H1 (cell line): ENCODE data around the gene SPRR2F. TPM values are rescaled to one million over a fixed set of nuclear protein-coding genes. Genes with fewer than 3 reads are reported as not detected.

ENCODE experiments used
- CTCF ChIA-PET: fragments of 300-600 bp; sonication (Branson Sonifier 250); formaldehyde crosslinking; loops from one replicate; lab custom pipeline; 2021; ENCODE audit not compliant: partially characterized antibody; lab: Charles Lee
- POLR2A ChIA-PET: fragments of 300-600 bp; sonication (Branson Sonifier 250); formaldehyde crosslinking; loops from one replicate; lab custom pipeline; 2021; ENCODE audit warnings: inconsistent platforms; ENCODE audit not compliant: partially characterized antibody; lab: Charles Lee
- DNase-seq, 2 experiments: peaks; one replicate each; pipeline versions ENCODE4 v3.0.0 to v3.0.0-alpha.2; 2010 to 2022; ENCODE audit warnings: low spot score in 2 of 2, low read depth in 1 of 2, mixed read lengths in 1 of 2
- FAIRE-seq: peaks from 2 replicates; lab custom pipeline; 2011; peaks lifted over from hg19 to GRCh38; lab: Jason Lieb, UNC
- H2AFZ ChIP-seq: 2 replicates; pipeline ENCODE4 v1.8.1; 2012; ENCODE audit warnings: low read length, inconsistent platforms
- H2AK5ac ChIP-seq: 2 replicates; pipeline ENCODE4 v1.6.1; 2013; ENCODE audit warnings: low read depth, low read length
- H2BK120ac ChIP-seq: replicated peaks from 2 replicates; pipeline ENCODE3; 2013; ENCODE audit warnings: low read depth, low read length, inconsistent platforms
- H2BK12ac ChIP-seq: 2 replicates; pipeline ENCODE4 v1.6.1; 2013; ENCODE audit warnings: low read depth, low read length
- H2BK15ac ChIP-seq: 2 replicates; pipeline ENCODE4 v1.6.1; 2013; ENCODE audit warnings: low read length
- H2BK20ac ChIP-seq: 2 replicates; pipeline ENCODE4 v1.6.1; 2013; ENCODE audit warnings: low read length
- H2BK5ac ChIP-seq: 2 replicates; pipeline ENCODE4 v1.6.1; 2013; ENCODE audit warnings: low read depth, low read length
- H3K14ac ChIP-seq: 2 replicates; pipeline ENCODE4 v1.6.1; 2013; ENCODE audit warnings: inconsistent platforms; ENCODE audit not compliant: insufficient read length
- H3K18ac ChIP-seq: 2 replicates; pipeline ENCODE4 v1.6.1; 2013; ENCODE audit warnings: low read length; ENCODE audit errors: extremely low read depth
- H3K23ac ChIP-seq: 2 replicates; pipeline ENCODE4 v1.6.1; 2013; ENCODE audit warnings: inconsistent platforms; ENCODE audit not compliant: insufficient read length
- H3K23me2 ChIP-seq: 2 replicates; pipeline ENCODE4 v1.6.1; 2013; ENCODE audit warnings: low read depth, low read length
- H3K27ac ChIP-seq: 2 replicates; pipeline ENCODE4 v1.6.1; 2011; ENCODE audit warnings: low read depth, low read length, inconsistent platforms
- H3K27me3 ChIP-seq, 4 experiments: replicated peaks in 1 of 4; 1 replicate in 1 of 4; 2 replicates in 3 of 4; pipeline versions ENCODE4 v1.6.1 to v1.8.1; 2011 to 2013; ENCODE audit warnings: low read length in 3 of 4, mild to moderate bottlenecking in 3 of 4, inconsistent platforms in 2 of 4, mixed read lengths in 2 of 4, moderate library complexity in 1 of 4; ENCODE audit not compliant: control insufficient read depth in 3 of 4, insufficient read depth in 3 of 4; ENCODE audit errors: extremely low read depth in 1 of 4
- H3K36me3 ChIP-seq, 4 experiments: 2 replicates each; pipeline versions ENCODE4 v1.6.1 to v1.8.1; 2011 to 2013; ENCODE audit warnings: mild to moderate bottlenecking in 4 of 4, low read length in 3 of 4, moderate library complexity in 2 of 4, control low read depth in 1 of 4, inconsistent platforms in 1 of 4; ENCODE audit not compliant: insufficient read depth in 4 of 4, control insufficient read depth in 2 of 4
- H3K4ac ChIP-seq: replicated peaks from 2 replicates; pipeline ENCODE3; 2013; ENCODE audit warnings: low read length, low read depth, mixed read lengths, inconsistent platforms; ENCODE audit not compliant: insufficient read length
- H3K4me1 ChIP-seq, 4 experiments: replicated peaks in 1 of 4; 1 replicate in 1 of 4; 2 replicates in 3 of 4; pipeline versions ENCODE4 v1.6.1 to v1.8.1; 2011 to 2013; ENCODE audit warnings: low read length in 3 of 4, inconsistent platforms in 2 of 4, mixed read lengths in 1 of 4; ENCODE audit not compliant: insufficient read depth in 4 of 4, control insufficient read depth in 3 of 4
- H3K4me2 ChIP-seq, 2 experiments: 2 replicates each; pipeline versions ENCODE4 v1.6.1 to v1.8.1; 2011 to 2013; ENCODE audit warnings: low read depth in 2 of 2, low read length in 2 of 2, control low read depth in 1 of 2, inconsistent platforms in 1 of 2, mild to moderate bottlenecking in 1 of 2; ENCODE audit not compliant: insufficient read depth in 1 of 2
- H3K4me3 ChIP-seq, 4 experiments: fragments of 200-600, 300-600 bp in 1 of 4; sonication (generic), shearing (Covaris generic), sonication (Bioruptor Twin) in 1 of 4; 2 replicates each; pipeline versions ENCODE4 v1.5.1 to v1.8.1; 2011 to 2016; ENCODE audit warnings: low read length in 4 of 4, low read depth in 3 of 4, control low read depth in 2 of 4, inconsistent platforms in 2 of 4, mild to moderate bottlenecking in 2 of 4, mixed read lengths in 1 of 4, moderate library complexity in 1 of 4; ENCODE audit not compliant: insufficient read depth in 2 of 4; ENCODE audit errors: extremely low read depth in 1 of 4
- H3K56ac ChIP-seq: replicated peaks from 2 replicates; pipeline ENCODE3; 2013; ENCODE audit warnings: low read depth, mild to moderate bottlenecking, mixed read lengths, low read length, inconsistent platforms; ENCODE audit not compliant: insufficient read length
- H3K79me1 ChIP-seq: 2 replicates; pipeline ENCODE4 v1.6.1; 2013; ENCODE audit warnings: low read depth, low read length, control low read depth
- H3K79me2 ChIP-seq, 2 experiments: 2 replicates each; pipeline versions ENCODE4 v1.6.1 to v1.8.1; 2012 to 2013; ENCODE audit warnings: low read length in 2 of 2, mild to moderate bottlenecking in 2 of 2, inconsistent platforms in 1 of 2; ENCODE audit not compliant: insufficient read depth in 2 of 2, control insufficient read depth in 1 of 2
- H3K9ac ChIP-seq, 4 experiments: replicated peaks in 1 of 4; 1 replicate in 1 of 4; 2 replicates in 3 of 4; pipeline versions ENCODE4 v1.6.1 to v1.8.1; 2011 to 2013; ENCODE audit warnings: low read depth in 3 of 4, low read length in 3 of 4, control low read depth in 2 of 4, mild to moderate bottlenecking in 2 of 4, moderate library complexity in 2 of 4, inconsistent platforms in 1 of 4; ENCODE audit errors: extremely low read depth in 1 of 4
- H3K9me3 ChIP-seq, 2 experiments: 2 replicates each; pipeline versions ENCODE4 v1.6.1 to v1.8.1; 2012 to 2013; ENCODE audit warnings: mild to moderate bottlenecking in 2 of 2, moderate library complexity in 2 of 2, control low read depth in 1 of 2, inconsistent platforms in 1 of 2, low read depth in 1 of 2, low read length in 1 of 2, mixed read lengths in 1 of 2; ENCODE audit not compliant: insufficient read depth in 2 of 2
- H4K20me1 ChIP-seq, 2 experiments: replicated peaks in 1 of 2; 2 replicates each; pipeline versions ENCODE3 to v1.8.1; 2011 to 2013; ENCODE audit warnings: inconsistent platforms in 2 of 2, low read length in 2 of 2, mild to moderate bottlenecking in 1 of 2; ENCODE audit not compliant: insufficient read depth in 2 of 2, control insufficient read depth in 1 of 2
- H4K5ac ChIP-seq: 2 replicates; pipeline ENCODE4 v1.6.1; 2013; ENCODE audit warnings: low read length, low read depth, mixed read lengths, inconsistent platforms; ENCODE audit not compliant: insufficient read length
- H4K8ac ChIP-seq: 2 replicates; pipeline ENCODE4 v1.8.0; 2013; ENCODE audit warnings: mild to moderate bottlenecking, moderate library complexity, low read length, inconsistent platforms; ENCODE audit not compliant: insufficient read depth; ENCODE audit errors: extremely low read depth
- H4K91ac ChIP-seq: replicated peaks from 2 replicates; pipeline ENCODE3; 2013; ENCODE audit warnings: low read length, mixed read lengths, inconsistent platforms; ENCODE audit not compliant: insufficient read length
- ASH2L ChIP-seq: fragments of 200-600, 300-600 bp; sonication (generic); IDR thresholded peaks from one replicate; pipeline ENCODE4 v1.7.1; 2017; ENCODE audit warnings: low read length
- BACH1 ChIP-seq: IDR thresholded peaks from 2 replicates; pipeline ENCODE4 v1.6.1; 2012; ENCODE audit warnings: low read length, improper control_type of control experiment
- CEBPB ChIP-seq: IDR thresholded peaks from 2 replicates; pipeline ENCODE4 v1.6.1; 2012; ENCODE audit warnings: low read depth, low read length
- CHD2 ChIP-seq: IDR thresholded peaks from 2 replicates; pipeline ENCODE4 v1.6.1; 2012; ENCODE audit warnings: low read length, improper control_type of control experiment
- KDM4A ChIP-seq: IDR thresholded peaks from one replicate; pipeline ENCODE4 v1.7.1; 2012; ENCODE audit warnings: low read depth, mild to moderate bottlenecking, moderate library complexity, low read length, inconsistent platforms; ENCODE audit not compliant: severe bottlenecking
- NANOG ChIP-seq: IDR thresholded peaks from 2 replicates; pipeline ENCODE4 v1.6.1; 2011; ENCODE audit warnings: low read length, low read depth, mild to moderate bottlenecking, inconsistent platforms; ENCODE audit not compliant: insufficient read depth, poor library complexity, severe bottlenecking
- NRF1 ChIP-seq: IDR thresholded peaks from 2 replicates; pipeline ENCODE4 v1.6.1; 2011; ENCODE audit warnings: mild to moderate bottlenecking, low read depth, low read length, improper control_type of control experiment
- RAD21 ChIP-seq, 2 experiments: IDR thresholded peaks in 1 of 2; conservative IDR thresholded peaks in 1 of 2; 2 replicates each; pipeline ENCODE4 v1.6.1; 2011; ENCODE audit warnings: low read depth in 2 of 2, low read length in 2 of 2, improper control_type of control experiment in 1 of 2, inconsistent platforms in 1 of 2, mild to moderate bottlenecking in 1 of 2, moderate library complexity in 1 of 2
- RNF2 ChIP-seq: fragments of 200-900, 300-1000 bp; sonication (generic); IDR thresholded peaks from 2 replicates; pipeline ENCODE4 v1.7.1; 2016; ENCODE audit warnings: borderline replicate concordance, low read depth, mild to moderate bottlenecking, antibody characterized with exemption, low read length; ENCODE audit not compliant: poor library complexity, severe bottlenecking; ENCODE audit errors: missing control alignments
- SP1 ChIP-seq: IDR thresholded peaks from 2 replicates; pipeline ENCODE4 v1.6.1; 2011; ENCODE audit warnings: low read depth, low read length
- SUZ12 ChIP-seq: fragments of 200-600 bp; sonication (generic); IDR thresholded peaks from 2 replicates; pipeline ENCODE4 v1.6.1; 2012; ENCODE audit warnings: mild to moderate bottlenecking, inconsistent platforms, low read length, moderate library complexity, mixed read lengths
- WGBS, 2 experiments: shearing (Covaris generic) in 1 of 2; methylation state at CpG; one replicate each; pipeline versions ENCODE4 v1.1.6 to v1.1.7; 2013 to 2015; ENCODE audit warnings: low lambda C conversion rate in 2 of 2, mixed read lengths in 2 of 2, inconsistent platforms in 1 of 2, low coverage in 1 of 2, missing lambda C conversion rate in 1 of 2; ENCODE audit not compliant: insufficient replicate concordance in 2 of 2, insufficient coverage in 1 of 2, insufficient read length in 1 of 2; ENCODE audit errors: extremely low coverage in 1 of 2, missing lambda C conversion rate in 1 of 2; 5-methylcytosine and 5-hydroxymethylcytosine counted together
- polyA plus RNA-seq, 7 experiments: library from polyadenylated mRNA; depleted of rRNA in 3 of 7; stranded (reverse) in 5 of 7; unstranded in 2 of 7; fragments of >200 nt in 5 of 7; fragments of 200-250 nt in 2 of 7; gene quantifications; 1 replicate in 5 of 7; 2 replicates in 1 of 7; 4 replicates in 1 of 7; pipeline versions ENCODE4 v1.2.1 to v1.2.3, GENCODE V29; 2011 to 2013; ENCODE audit warnings: missing spikeins in 2 of 7, mixed read lengths in 2 of 7
- total RNA-seq: library from RNA; stranded (reverse); fragmentation: NEBNext Ultra II Directional; extraction: Animal tissue kit (Norgen Biotek cat#: 25700); gene quantifications from 2 replicates; pipeline ENCODE4 v1.2.1, GENCODE V29; 2021

Gene SPRR2F
- total and polyA plus RNA-seq, 2 of the 8 experiments (the other 6 are each of a cell fraction or from before 2014, with no cell fraction given), result 0.50 to 1.1 TPM

GRCh38 chr1:153150846-153151245, 37.5 kb upstream of the SPRR2F start, which contains the start of gene SPRR2G:
Gene SPRR2G (minus strand): TSS chr1:153150890. CDS start chr1:153150110, 780 bp downstream.
- Histone ChIP-seq H3K4me1 (no peaks in the 10 kb centered on the region), H3K23ac (no peak within 1 kb of the TSS), H3K4me2 (no peak within 1 kb of the TSS), H2BK120ac (no peak within 1 kb of the TSS), H3K27ac (no peak within 1 kb of the TSS), H2AK5ac (no peak within 1 kb of the TSS), H3K9me3 (no peaks in the 10 kb centered on the region), H3K79me1 (no peaks in the 10 kb centered on the region), H2BK12ac (no peak within 1 kb of the TSS), H2BK15ac (no peak within 1 kb of the TSS), H3K36me3 (no peaks in the 10 kb centered on the region), H2BK20ac (no peak within 1 kb of the TSS; the same call in 1 of the 2 replicates), H4K20me1 (no peaks in the 10 kb centered on the region), H3K4ac (no peak within 1 kb of the TSS), H3K79me2 (no peaks in the 10 kb centered on the region), H3K14ac (no peak within 1 kb of the TSS), H3K4me3 (no peak within 1 kb of the TSS), H2BK5ac (no peak within 1 kb of the TSS), H3K27me3 (no peaks in the 10 kb centered on the region; a peak in 2 of 7 replicates), H3K23me2 (no peaks in the 10 kb centered on the region; the same call in 1 of the 2 replicates), H4K5ac (no peak within 1 kb of the TSS), H4K8ac (no peak within 1 kb of the TSS), H3K9ac (no peak within 1 kb of the TSS), H4K91ac (no peak within 1 kb of the TSS), H3K18ac (no peak within 1 kb of the TSS), H2AFZ (no peak within 1 kb of the TSS), H3K56ac (no peak within 1 kb of the TSS)
- TF ChIP-seq RAD21 (IDR thresholded peaks at IDR 0.05 in 1 of 2, conservative IDR thresholded peaks at IDR 0.05 in 1 of 2; ENCODE audit: low read depth in 2 of 2, low read length in 2 of 2), result no peak
- no peak for TF ChIP-seq BACH1
- no peak for TF ChIP-seq CEBPB
- TF ChIP-seq KDM4A, result no peak
- no peak for TF ChIP-seq SP1
- TF ChIP-seq RNF2, result no peak
- no peak for TF ChIP-seq NRF1
- no peak for TF ChIP-seq NANOG
- no peak for TF ChIP-seq ASH2L
- TF ChIP-seq SUZ12, result no peak
- no peak for TF ChIP-seq CHD2
- no peak for FAIRE-seq
- ChIA-PET POLR2A (no interaction called here), CTCF (interaction anchor here (1.4 kb wide), 1 partner anchor 12 kb away, joined by 3 read pairs; no protein-coding TSS in a partner anchor)
- DNase-seq, result no peak
- 87% methylated on average over 1 of the region's 1 CpG; no CpG with 5 or more reads in 1 of the 2 experiments for WGBS, 2 experiments
